GM19023 (cell line): Measurements from ENCODE around the gene NAA38.

ENCODE experiments used
- ATAC-seq: cut with Tn5 transposase; IDR thresholded peaks from one replicate; pipeline ENCODE4 v1.9.1; 2021; ENCODE audit warnings: mild to moderate bottlenecking, moderate library complexity; ENCODE audit not compliant: unreplicated experiment

NAA38 gene

GRCh38 chr17:7852919-7853690, 4.3 kb downstream of the NAA38 start:
- no peak for ATAC-seq

- ATAC-seq: no peak
These were observed 5.1 kb downstream of the NAA38 start for GRCh38 chr17:7852262-7852670.

- ATAC-seq: peak; percentile 84
These were observed 5.7 kb downstream of the NAA38 start for GRCh38 chr17:7851438-7852261.

- no peak for ATAC-seq
These were observed 6.5 kb downstream of the NAA38 start for GRCh38 chr17:7850701-7851437.

GRCh38 chr17:7849751-7850504, 7.4 kb downstream of the NAA38 start:
- no peak for ATAC-seq

GRCh38 chr17:7849130-7849750, 8.1 kb downstream of the NAA38 start:
- no peak for ATAC-seq

- no peak for ATAC-seq
These were observed 8.6 kb downstream of the NAA38 start for GRCh38 chr17:7848739-7849129.

- ATAC-seq: no peak
These were observed 9.2 kb downstream of the NAA38 start for GRCh38 chr17:7848131-7848579.

GRCh38 chr17:7846765-7847661, 10.3 kb downstream of the NAA38 start:
- ATAC-seq: no peak

GRCh38 chr17:7846063-7846735, 11.2 kb downstream of the NAA38 start:
- no peak for ATAC-seq

GRCh38 chr17:7845359-7846062, 11.8 kb downstream of the NAA38 start:
- ATAC-seq: no peak

- ATAC-seq: peak; percentile 42
These were observed 12.8 kb downstream of the NAA38 start for GRCh38 chr17:7844292-7845154.

- ATAC-seq: peak; percentile 27
These were observed 13.6 kb downstream of the NAA38 start for GRCh38 chr17:7843536-7844291.

- peak; percentile 2 for ATAC-seq
These were observed 14.2 kb downstream of the NAA38 start for GRCh38 chr17:7843257-7843535.

GRCh38 chr17:7842380-7843256, 14.7 kb downstream of the NAA38 start:
- ATAC-seq: peak; percentile 27
